Measurements from ENCODE around the gene AXDND1. TPM values are rescaled to one million over a fixed set of nuclear protein-coding genes. Genes with fewer than 3 reads are reported as not detected.

AXDND1 gene
- total RNA-seq, 1 donor from 2014 or later: 1.1 TPM

GRCh38 chr1:179506199-179506598, 140.4 kb downstream of the AXDND1 start:
- Histone ChIP-seq H3K27me3 (ENCODE audit: insufficient read depth, low read length) (no peaks in the 10 kb centered on the region), H3K79me2 (ENCODE audit: insufficient read depth, low read length) (no peaks in the 10 kb centered on the region), H3K9me3 (ENCODE audit: insufficient read depth, low read depth, low read length) (no peaks in the 10 kb centered on the region), H3K9ac (ENCODE audit: low read length) (no peak overlapping the region), H3K4me3 (ENCODE audit: insufficient read depth, low read depth, low read length) (no peak overlapping the region), H3K36me3 (ENCODE audit: insufficient read depth, low read length) (no peaks in the 10 kb centered on the region), H3K4me2 (ENCODE audit: low read length) (no peak overlapping the region), H4K20me1 (ENCODE audit: insufficient read depth, low read length) (no peaks in the 10 kb centered on the region), H3K27ac (ENCODE audit: low read depth, low read length) (no peak overlapping the region), H3K4me1 (ENCODE audit: insufficient read depth, low read length) (no peaks in the 10 kb centered on the region), H2AFZ (ENCODE audit: low read depth, low read length) (no peak overlapping the region)
- Mint-ChIP-seq H3K4me3 (ENCODE audit: unreplicated experiment) (no peak overlapping the region), H3K27me3 (ENCODE audit: low read depth, unreplicated experiment) (peaks cover 1% of the 10 kb centered on the region), H3K9me3 (ENCODE audit: unreplicated experiment) (no peaks in the 10 kb centered on the region), H3K27ac (ENCODE audit: unreplicated experiment) (no peak overlapping the region), H3K36me3 (ENCODE audit: low read depth, unreplicated experiment) (no peaks in the 10 kb centered on the region), H3K4me1 (ENCODE audit: low read depth, unreplicated experiment) (no peaks in the 10 kb centered on the region)
- no peak for TF ChIP-seq EZH2 (IDR thresholded peaks at IDR 0.05; ENCODE audit: insufficient read depth, low read length)
- TF ChIP-seq, protein P1, sequence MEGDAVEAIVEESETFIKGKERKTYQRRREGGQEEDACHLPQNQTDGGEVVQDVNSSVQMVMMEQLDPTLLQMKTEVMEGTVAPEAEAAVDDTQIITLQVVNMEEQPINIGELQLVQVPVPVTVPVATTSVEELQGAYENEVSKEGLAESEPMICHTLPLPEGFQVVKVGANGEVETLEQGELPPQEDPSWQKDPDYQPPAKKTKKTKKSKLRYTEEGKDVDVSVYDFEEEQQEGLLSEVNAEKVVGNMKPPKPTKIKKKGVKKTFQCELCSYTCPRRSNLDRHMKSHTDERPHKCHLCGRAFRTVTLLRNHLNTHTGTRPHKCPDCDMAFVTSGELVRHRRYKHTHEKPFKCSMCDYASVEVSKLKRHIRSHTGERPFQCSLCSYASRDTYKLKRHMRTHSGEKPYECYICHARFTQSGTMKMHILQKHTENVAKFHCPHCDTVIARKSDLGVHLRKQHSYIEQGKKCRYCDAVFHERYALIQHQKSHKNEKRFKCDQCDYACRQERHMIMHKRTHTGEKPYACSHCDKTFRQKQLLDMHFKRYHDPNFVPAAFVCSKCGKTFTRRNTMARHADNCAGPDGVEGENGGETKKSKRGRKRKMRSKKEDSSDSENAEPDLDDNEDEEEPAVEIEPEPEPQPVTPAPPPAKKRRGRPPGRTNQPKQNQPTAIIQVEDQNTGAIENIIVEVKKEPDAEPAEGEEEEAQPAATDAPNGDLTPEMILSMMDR (IDR thresholded peaks at IDR 0.05; ENCODE audit: insufficient read depth, low read depth, low read length): no peak
- DNase-seq (ENCODE audit: low read depth) (no peak), FAIRE-seq (no peak)

DNA sequence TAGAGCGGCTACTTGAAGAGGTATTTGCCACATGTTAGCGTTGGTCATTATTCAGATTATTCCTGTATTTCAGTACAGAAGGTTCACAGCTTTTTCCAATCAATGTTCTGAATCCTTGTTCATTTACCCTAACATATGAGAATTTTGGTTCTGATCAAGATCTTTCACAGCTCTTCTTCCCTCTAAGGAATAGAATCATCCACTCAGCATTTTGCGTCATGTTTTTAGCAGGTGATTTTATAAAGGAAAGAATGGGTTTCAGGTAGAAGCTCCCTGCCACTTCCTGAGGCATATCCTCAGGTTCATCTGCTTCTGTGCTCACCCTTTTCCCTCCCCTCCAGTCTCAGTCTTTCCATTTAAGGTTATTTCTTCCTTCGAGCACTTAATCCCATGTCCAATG, 143.6 kb downstream of the AXDND1 start:
- H3K9me3 ChIP-seq (ENCODE audit: insufficient read depth, low read depth, low read length): no peaks in the 10 kb centered on the region
- DNase-seq (ENCODE audit: low read depth) (no peak), FAIRE-seq (no peak)
- no peak overlapping the region for H2AFZ ChIP-seq (ENCODE audit: low read depth, low read length)
- no peaks in the 10 kb centered on the region for H3K36me3 ChIP-seq (ENCODE audit: insufficient read depth, low read length)
- no peaks in the 10 kb centered on the region for H3K4me1 ChIP-seq (ENCODE audit: insufficient read depth, low read length)
- no peaks in the 10 kb centered on the region for H3K27me3 ChIP-seq (ENCODE audit: insufficient read depth, low read length)
- H3K9ac ChIP-seq (ENCODE audit: low read length): no peak overlapping the region
- no peaks in the 10 kb centered on the region for H3K4me1 Mint-ChIP-seq (ENCODE audit: low read depth, unreplicated experiment)
- peaks cover 1% of the 10 kb centered on the region for H3K27me3 Mint-ChIP-seq (ENCODE audit: low read depth, unreplicated experiment)
- peaks cover 2% of the 10 kb centered on the region for H3K9me3 Mint-ChIP-seq (ENCODE audit: unreplicated experiment)
- H3K4me2 ChIP-seq (ENCODE audit: low read length): no peak overlapping the region
- TF ChIP-seq, protein P1 (IDR thresholded peaks at IDR 0.05; ENCODE audit: insufficient read depth, low read depth, low read length): no peak
- no peak for TF ChIP-seq EZH2 (IDR thresholded peaks at IDR 0.05; ENCODE audit: insufficient read depth, low read length)
- H3K79me2 ChIP-seq (ENCODE audit: insufficient read depth, low read length): no peaks in the 10 kb centered on the region
- H3K27ac Mint-ChIP-seq (ENCODE audit: unreplicated experiment): no peak overlapping the region
- no peak overlapping the region for H3K4me3 ChIP-seq (ENCODE audit: insufficient read depth, low read depth, low read length)
- no peak overlapping the region for H3K4me3 Mint-ChIP-seq (ENCODE audit: unreplicated experiment)
- H3K27ac ChIP-seq (ENCODE audit: low read depth, low read length): no peak overlapping the region
- no peaks in the 10 kb centered on the region for H4K20me1 ChIP-seq (ENCODE audit: insufficient read depth, low read length)
- no peaks in the 10 kb centered on the region for H3K36me3 Mint-ChIP-seq (ENCODE audit: low read depth, unreplicated experiment)

GRCh38 chr1:179510038-179510437, 144.3 kb downstream of the AXDND1 start:
- H3K4me3 Mint-ChIP-seq (ENCODE audit: unreplicated experiment): no peak overlapping the region
- DNase-seq (ENCODE audit: low read depth) (no peak), FAIRE-seq (no peak)

More at GRCh38 chr1:179510038-179510437, 144.3 kb downstream of the AXDND1 start:
- H4K20me1 ChIP-seq (ENCODE audit: insufficient read depth, low read length): no peaks in the 10 kb centered on the region
- Mint-ChIP-seq H3K36me3 (ENCODE audit: low read depth, unreplicated experiment) (no peaks in the 10 kb centered on the region), H3K27me3 (ENCODE audit: low read depth, unreplicated experiment) (peaks cover 1% of the 10 kb centered on the region), H3K4me1 (ENCODE audit: low read depth, unreplicated experiment) (no peaks in the 10 kb centered on the region), H3K9me3 (ENCODE audit: unreplicated experiment) (peaks cover 2% of the 10 kb centered on the region), H3K27ac (ENCODE audit: unreplicated experiment) (no peak overlapping the region)
- no peak for TF ChIP-seq EZH2 (IDR thresholded peaks at IDR 0.05; ENCODE audit: insufficient read depth, low read length)
- TF ChIP-seq, protein P1 (IDR thresholded peaks at IDR 0.05; ENCODE audit: insufficient read depth, low read depth, low read length): no peak
- H3K4me3 ChIP-seq (ENCODE audit: insufficient read depth, low read depth, low read length): no peak overlapping the region
- H3K9me3 ChIP-seq (ENCODE audit: insufficient read depth, low read depth, low read length): no peaks in the 10 kb centered on the region
- no peaks in the 10 kb centered on the region for H3K36me3 ChIP-seq (ENCODE audit: insufficient read depth, low read length)
- H3K79me2 ChIP-seq (ENCODE audit: insufficient read depth, low read length): no peaks in the 10 kb centered on the region
- no peak overlapping the region for H3K27ac ChIP-seq (ENCODE audit: low read depth, low read length)
- H3K4me2 ChIP-seq (ENCODE audit: low read length): no peak overlapping the region
- no peak overlapping the region for H3K9ac ChIP-seq (ENCODE audit: low read length)
- no peaks in the 10 kb centered on the region for H3K27me3 ChIP-seq (ENCODE audit: insufficient read depth, low read length)
- H3K4me1 ChIP-seq (ENCODE audit: insufficient read depth, low read length): no peaks in the 10 kb centered on the region
- H2AFZ ChIP-seq (ENCODE audit: low read depth, low read length): no peak overlapping the region

Data from astrocyte (in vitro differentiated cells and primary cell).